HL-60 (cell line): ENCODE results near the gene TMEM79.

Source experiments
- CTCF ChIP-seq: IDR thresholded peaks from one replicate; pipeline ENCODE4 v1.5.1; 2011; ENCODE audit warnings: low read length, control low read depth, inconsistent platforms; ENCODE audit not compliant: insufficient read depth
- GABPA ChIP-seq: IDR thresholded peaks from 2 replicates; pipeline ENCODE4 v1.6.1; 2012; ENCODE audit warnings: low read depth
- POLR2AphosphoS5 ChIP-seq: IDR thresholded peaks from 2 replicates; pipeline ENCODE4 v1.6.1; 2012; ENCODE audit warnings: low read depth
- TF ChIP-seq, protein P1 (sequence below): IDR thresholded peaks from 2 replicates; pipeline ENCODE4 v1.6.1; 2012; ENCODE audit warnings: low read depth; ENCODE audit not compliant: insufficient replicate concordance

GRCh38 chr1:156284112-156284511 lies at the start of gene TMEM79:
- TF ChIP-seq, protein P1, sequence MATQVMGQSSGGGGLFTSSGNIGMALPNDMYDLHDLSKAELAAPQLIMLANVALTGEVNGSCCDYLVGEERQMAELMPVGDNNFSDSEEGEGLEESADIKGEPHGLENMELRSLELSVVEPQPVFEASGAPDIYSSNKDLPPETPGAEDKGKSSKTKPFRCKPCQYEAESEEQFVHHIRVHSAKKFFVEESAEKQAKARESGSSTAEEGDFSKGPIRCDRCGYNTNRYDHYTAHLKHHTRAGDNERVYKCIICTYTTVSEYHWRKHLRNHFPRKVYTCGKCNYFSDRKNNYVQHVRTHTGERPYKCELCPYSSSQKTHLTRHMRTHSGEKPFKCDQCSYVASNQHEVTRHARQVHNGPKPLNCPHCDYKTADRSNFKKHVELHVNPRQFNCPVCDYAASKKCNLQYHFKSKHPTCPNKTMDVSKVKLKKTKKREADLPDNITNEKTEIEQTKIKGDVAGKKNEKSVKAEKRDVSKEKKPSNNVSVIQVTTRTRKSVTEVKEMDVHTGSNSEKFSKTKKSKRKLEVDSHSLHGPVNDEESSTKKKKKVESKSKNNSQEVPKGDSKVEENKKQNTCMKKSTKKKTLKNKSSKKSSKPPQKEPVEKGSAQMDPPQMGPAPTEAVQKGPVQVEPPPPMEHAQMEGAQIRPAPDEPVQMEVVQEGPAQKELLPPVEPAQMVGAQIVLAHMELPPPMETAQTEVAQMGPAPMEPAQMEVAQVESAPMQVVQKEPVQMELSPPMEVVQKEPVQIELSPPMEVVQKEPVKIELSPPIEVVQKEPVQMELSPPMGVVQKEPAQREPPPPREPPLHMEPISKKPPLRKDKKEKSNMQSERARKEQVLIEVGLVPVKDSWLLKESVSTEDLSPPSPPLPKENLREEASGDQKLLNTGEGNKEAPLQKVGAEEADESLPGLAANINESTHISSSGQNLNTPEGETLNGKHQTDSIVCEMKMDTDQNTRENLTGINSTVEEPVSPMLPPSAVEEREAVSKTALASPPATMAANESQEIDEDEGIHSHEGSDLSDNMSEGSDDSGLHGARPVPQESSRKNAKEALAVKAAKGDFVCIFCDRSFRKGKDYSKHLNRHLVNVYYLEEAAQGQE = no peak
- TF ChIP-seq POLR2AphosphoS5 = no peak
- TF ChIP-seq CTCF = no peak
- no peak for TF ChIP-seq GABPA
